ENCODE measurements around the gene ZNF423. TPM values are rescaled to one million over a fixed set of nuclear protein-coding genes. Genes with fewer than 3 reads are reported as not detected.

ZNF423 gene
- total and polyA plus RNA-seq, 2 experiments from 2014 or later = 14.9 to 41.8 TPM

DNA sequence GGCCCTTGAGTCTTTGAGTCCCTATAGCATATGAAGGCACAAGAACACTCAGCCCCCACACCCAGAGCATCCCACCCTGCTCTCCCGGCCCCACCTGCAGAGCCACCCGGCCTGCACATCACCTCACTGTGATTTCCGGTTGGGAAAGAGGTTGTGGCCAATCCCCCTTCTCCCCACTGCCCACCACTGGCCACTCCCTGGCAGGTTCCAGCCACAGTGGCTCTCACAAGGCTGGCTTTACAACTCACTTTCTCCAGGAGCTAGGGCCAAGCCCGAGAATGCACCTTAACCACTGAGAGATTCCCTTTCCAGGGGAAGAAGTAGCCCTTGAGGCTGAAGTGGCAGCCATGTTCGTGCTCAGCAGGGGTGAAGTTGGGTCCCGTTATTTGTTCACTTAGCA lies 358.4 kb downstream of the ZNF423 start:
- no peak for DNase-seq (ENCODE audit: low spot score)
- TF ChIP-seq CTCF (conservative IDR thresholded peaks at IDR 0.05; ENCODE audit: low read depth in 2 of 2) (no peak), POLR2AphosphoS5 (IDR thresholded peaks at IDR 0.05; ENCODE audit: low read depth) (no peak), ETS1 (IDR thresholded peaks at IDR 0.05) (no peak)
- H3K4me1 Mint-ChIP-seq = peaks cover 8% of the 10 kb centered on the region; the same call in 2 of the 3 replicates

GRCh38 chr16:49496656-49497055 lies 359.3 kb downstream of the ZNF423 start:
- Histone ChIP-seq H3K4me1 (ENCODE audit: insufficient read depth) (peaks cover 5% of the 10 kb centered on the region), H3K4me3 (no peak overlapping the region), H3F3A (replicated peaks; ENCODE audit: low read depth) (no peaks in the 10 kb centered on the region), H3K36me3 (ENCODE audit: insufficient read depth) (no peaks in the 10 kb centered on the region), H3K27me3 (ENCODE audit: insufficient read depth) (no peaks in the 10 kb centered on the region), H4K20me1 (replicated peaks; ENCODE audit: insufficient read depth) (no peaks in the 10 kb centered on the region), H3K4me2 (no peak overlapping the region), H2AFZ (no peak overlapping the region), H3K9me2 (ENCODE audit: insufficient read depth) (no peaks in the 10 kb centered on the region), H3K27ac (ENCODE audit: low read depth) (no peak overlapping the region), H3K79me2 (replicated peaks; ENCODE audit: insufficient read depth) (no peaks in the 10 kb centered on the region)
- TF ChIP-seq POLR2AphosphoS5 (IDR thresholded peaks at IDR 0.05; ENCODE audit: low read depth) (no peak), CTCF (conservative IDR thresholded peaks at IDR 0.05; ENCODE audit: low read depth in 2 of 2) (no peak), EZH2phosphoT487 (IDR thresholded peaks at IDR 0.05; ENCODE audit: unreplicated experiment) (no peak), JUNB (IDR thresholded peaks at IDR 0.05; ENCODE audit: unreplicated experiment) (no peak), CREB1 (CRISPR knock-in tag; IDR thresholded peaks at IDR 0.05; ENCODE audit: low read depth) (no peak)
- no peak for ATAC-seq
- no peak for DNase-seq (ENCODE audit: low spot score)
- peaks cover 18% of the 10 kb centered on the region for H3K27me3 Mint-ChIP-seq (ENCODE audit: insufficient read depth, low read depth, poor library complexity)
- peaks cover 13% of the 10 kb centered on the region for H3K4me1 Mint-ChIP-seq
- no peak overlapping the region for H3K4me3 Mint-ChIP-seq
- H3K36me3 Mint-ChIP-seq (ENCODE audit: low read depth) = no peaks in the 10 kb centered on the region; the same call in 2 of the 3 replicates
- H3K27ac Mint-ChIP-seq = no peak overlapping the region
- no peaks in the 10 kb centered on the region for H3K9me3 Mint-ChIP-seq

More for the DNA sequence above, 358.4 kb downstream of the ZNF423 start:
- Mint-ChIP-seq H3K27ac (no peak overlapping the region), H3K4me3 (no peak overlapping the region), H3K27me3 (ENCODE audit: insufficient read depth, low read depth, poor library complexity) (peaks cover 14% of the 10 kb centered on the region), H3K36me3 (ENCODE audit: low read depth) (no peaks in the 10 kb centered on the region; the same call in 2 of the 3 replicates), H3K9me3 (no peaks in the 10 kb centered on the region)
- Histone ChIP-seq H3K9me2 (ENCODE audit: insufficient read depth) (no peaks in the 10 kb centered on the region), H3K4me3 (no peak overlapping the region), H3K36me3 (ENCODE audit: insufficient read depth) (no peaks in the 10 kb centered on the region), H4K20me1 (replicated peaks; ENCODE audit: insufficient read depth) (no peaks in the 10 kb centered on the region), H2AFZ (no peak overlapping the region), H3K4me1 (ENCODE audit: insufficient read depth) (no peaks in the 10 kb centered on the region), H3K4me2 (no peak overlapping the region), H3K27me3 (ENCODE audit: insufficient read depth) (no peaks in the 10 kb centered on the region), H3K27ac (ENCODE audit: low read depth) (no peak overlapping the region), H3F3A (replicated peaks; ENCODE audit: low read depth) (no peaks in the 10 kb centered on the region), H3K79me2 (replicated peaks; ENCODE audit: insufficient read depth) (no peaks in the 10 kb centered on the region)
- no peak for ATAC-seq
